Vagina (tissue), 2 donors: Measurements from ENCODE around the gene SYTL5.

Experiments
- CTCF ChIP-seq, 3 experiments: fragments of 450-650 bp in 2 of 3; fragments of 200-600 bp in 1 of 3; sonication (generic) in 1 of 3; IDR thresholded peaks; one replicate each; pipeline ENCODE4 v1.5.1; 2017 to 2019; ENCODE audit warnings: antibody characterized with exemption in 3 of 3, mild to moderate bottlenecking in 2 of 3, moderate library complexity in 2 of 3
- POLR2A ChIP-seq, 2 donors: fragments of 450-650 bp; IDR thresholded peaks; one replicate each; pipeline ENCODE4 v1.6.1; 2017; ENCODE audit warnings: antibody characterized with exemption in 2 of 2, mild to moderate bottlenecking in 2 of 2, moderate library complexity in 2 of 2
- POLR2AphosphoS5 ChIP-seq, 2 donors: sonication (generic); formaldehyde crosslinking; IDR thresholded peaks; one replicate each; pipeline ENCODE4 v1.9.0; 2017; ENCODE audit warnings: antibody characterized with exemption in 2 of 2, mild to moderate bottlenecking in 2 of 2, low read depth in 1 of 2; ENCODE audit not compliant: insufficient read depth in 1 of 2

DNA sequence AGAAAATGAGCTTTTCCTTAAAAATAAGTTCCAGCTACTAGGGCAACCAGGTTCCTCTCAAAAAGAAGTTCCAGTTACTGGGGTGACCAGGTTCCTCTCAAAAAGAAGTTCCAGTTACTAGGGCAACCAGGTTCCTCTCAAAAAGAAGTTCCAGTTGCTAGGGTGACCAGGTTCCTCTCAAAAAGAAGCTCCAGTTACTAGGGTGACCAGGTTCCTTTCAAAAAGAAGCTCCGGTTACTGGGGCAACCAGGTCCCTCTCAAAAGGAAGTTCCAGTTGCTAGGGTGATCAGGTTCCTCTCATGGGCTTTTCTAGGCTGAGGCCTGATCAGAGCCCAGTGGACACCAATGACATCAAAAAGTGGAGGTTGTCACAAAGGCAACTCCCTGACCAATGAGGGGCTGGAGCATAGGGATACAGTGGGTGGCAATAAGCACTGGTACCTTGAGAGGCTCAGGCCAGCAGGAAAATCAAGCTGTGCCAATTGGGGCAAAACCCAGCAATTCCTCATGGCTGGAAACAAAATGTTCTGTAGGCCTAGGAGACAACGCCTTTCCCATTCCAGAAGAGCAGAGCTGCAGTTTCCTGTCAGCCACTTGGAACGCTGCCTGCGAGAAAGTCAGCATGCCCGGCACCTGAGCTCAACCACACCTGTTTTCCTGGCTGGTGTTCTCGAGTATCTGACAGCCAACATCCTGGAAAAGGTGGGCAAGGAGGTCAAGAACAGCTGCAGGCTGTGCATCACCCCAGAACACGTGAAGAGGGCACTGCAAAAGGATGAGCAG is 12.3 kb upstream of the SYTL5 start:
- TF ChIP-seq CTCF (IDR thresholded peaks at IDR 0.05) (no peak), POLR2A (IDR thresholded peaks at IDR 0.05) (no peak), POLR2AphosphoS5 (IDR thresholded peaks at IDR 0.05; ENCODE audit: insufficient read depth in 1 of 2, low read depth in 1 of 2) (no peak)
